COR-L47 (cell line): Measurements from ENCODE around the gene GLO1.

Experiments used
- DNase-seq: peaks from one replicate; lab custom pipeline; 2025; lab: John Stamatoyannopoulos, UW

The GLO1 gene

GRCh38 chr6:38658418-38659167, 44.4 kb downstream of the GLO1 start:
- no peak for DNase-seq

- DNase-seq = no peak
These were observed 46.0 kb downstream of the GLO1 start for GRCh38 chr6:38656896-38657295.

GRCh38 chr6:38654263-38654662, 48.7 kb downstream of the GLO1 start:
- DNase-seq = no peak

- no peak for DNase-seq
These were observed 51.7 kb downstream of the GLO1 start for GRCh38 chr6:38651121-38651784.

GRCh38 chr6:38650207-38650752, 52.7 kb downstream of the GLO1 start:
- no peak for DNase-seq

GRCh38 chr6:38649744-38650143, 53.2 kb downstream of the GLO1 start:
- DNase-seq = no peak

- no peak for DNase-seq
These were observed 54.3 kb downstream of the GLO1 start for GRCh38 chr6:38648629-38649028.

GRCh38 chr6:38646166-38646878, 56.6 kb downstream of the GLO1 start:
- no peak for DNase-seq

GRCh38 chr6:38644951-38645350, 58.0 kb downstream of the GLO1 start:
- no peak for DNase-seq

GRCh38 chr6:38640216-38640909, 62.6 kb downstream of the GLO1 start:
- DNase-seq = no peak

GRCh38 chr6:38639498-38640215, 63.3 kb downstream of the GLO1 start, which contains the start of gene BTBD9:
Gene BTBD9, minus strand, starts transcription at chr6:38639929.
- peak; percentile 78 for DNase-seq

- DNase-seq = peak; percentile 6
These were observed 63.9 kb downstream of the GLO1 start for GRCh38 chr6:38638941-38639497.

- DNase-seq = no peak
These were observed 65.2 kb downstream of the GLO1 start for GRCh38 chr6:38637756-38638155.

GRCh38 chr6:38636027-38636426, 66.9 kb downstream of the GLO1 start:
- DNase-seq = no peak

- DNase-seq = no peak
These were observed 68.4 kb downstream of the GLO1 start for GRCh38 chr6:38634518-38634917.

GRCh38 chr6:38632490-38632889, 70.5 kb downstream of the GLO1 start:
- DNase-seq = no peak

GRCh38 chr6:38631186-38631783, 71.7 kb downstream of the GLO1 start:
- no peak for DNase-seq
